A549 (cell line): ENCODE data around the gene SRGAP1. TPM values are rescaled to one million over a fixed set of nuclear protein-coding genes. Genes with fewer than 3 reads are reported as not detected.

Experiments used
- ATAC-seq, 2 experiments: fragments of 200-7000 bp in 1 of 2; fragments of >200 bp in 1 of 2; cut with Nextera tagmentation in 1 of 2; cut with Tn5 transposase in 1 of 2; 3 replicates each; pipeline versions ENCODE4 v1.8.0 to v1.9.1; 2018 to 2020; ENCODE audit warnings: mild to moderate bottlenecking in 1 of 2, moderate library complexity in 1 of 2
- CTCF ChIA-PET: fragments of 300-600 bp; sonication (Branson Sonifier 250); formaldehyde crosslinking; extraction: SDS; loops from one replicate; lab custom pipeline; 2021; ENCODE audit warnings: antibody characterized with exemption, inconsistent platforms; lab: Yijun Ruan, JAX
- POLR2A ChIA-PET: fragments of 350-600 bp; formaldehyde crosslinking; extraction: SDS; loops from one replicate; lab custom pipeline; 2021; ENCODE audit warnings: antibody characterized with exemption, inconsistent platforms; lab: Yijun Ruan, JAX
- DNase-seq, 2 experiments: peaks; one replicate each; pipeline versions ENCODE4 v3.0.0 to v3.0.0-alpha.2; 2011 to 2016; ENCODE audit warnings: low read depth in 1 of 2, low spot score in 1 of 2
- FAIRE-seq: peaks from 2 replicates; lab custom pipeline; 2011; peaks lifted over from hg19 to GRCh38; lab: Jason Lieb, UNC
- H3K27ac ChIP-seq, 2 experiments: fragments of >200 bp; sonication (Bioruptor Twin); formaldehyde crosslinking; 3 replicates each; pipeline ENCODE4 v1.5.1; 2016 to 2017
- H3K4me1 ChIP-seq: fragments of >200 bp; sonication (Bioruptor Twin); formaldehyde crosslinking; 3 replicates; pipeline ENCODE4 v1.6.1; 2016
- H3K4me2 ChIP-seq: fragments of >200 bp; sonication (Bioruptor Twin); formaldehyde crosslinking; 3 replicates; pipeline ENCODE4 v1.6.1; 2016
- H3K4me3 ChIP-seq: fragments of >200 bp; sonication (Bioruptor Twin); formaldehyde crosslinking; 3 replicates; pipeline ENCODE4 v1.5.1; 2016
- H3K9me3 ChIP-seq: fragments of >200 bp; sonication (Bioruptor Twin); formaldehyde crosslinking; 3 replicates; pipeline ENCODE4 v1.6.1; 2016
- CEBPB ChIP-seq, 2 experiments: fragments of >200 bp in 1 of 2; sonication (Bioruptor Twin) in 1 of 2; formaldehyde crosslinking in 1 of 2; IDR thresholded peaks; 2 replicates each; pipeline ENCODE4 v1.6.1; 2012 to 2016
- EHMT2 ChIP-seq: fragments of 200-600 bp; sonication (generic); IDR thresholded peaks from 2 replicates; pipeline ENCODE4 v1.6.1; 2016; ENCODE audit warnings: antibody characterized with exemption, low read depth, mild to moderate bottlenecking, moderate library complexity
- ESRRA ChIP-seq: fragments of 150-350 bp; IDR thresholded peaks from 2 replicates; pipeline ENCODE4 v1.6.1; 2014; ENCODE audit warnings: mild to moderate bottlenecking, low read length, borderline replicate concordance
- FOXS1 ChIP-seq: fragments of 250-450 bp; sonication (Bioruptor Pico); IDR thresholded peaks from 2 replicates; pipeline ENCODE4 v1.5.0; 2020; ENCODE audit warnings: mild to moderate bottlenecking, moderate library complexity
- HEYL ChIP-seq: fragments of 250-450 bp; sonication (Bioruptor Pico); IDR thresholded peaks from 2 replicates; pipeline ENCODE4 v1.8.0; 2021; ENCODE audit warnings: mild to moderate bottlenecking, moderate library complexity
- KDM1A ChIP-seq: fragments of 200-600 bp; sonication (generic); IDR thresholded peaks from 2 replicates; pipeline ENCODE4 v1.6.1; 2016; ENCODE audit warnings: low read depth, mild to moderate bottlenecking
- MAFK ChIP-seq: fragments of 450-650 bp; IDR thresholded peaks from 2 replicates; pipeline ENCODE4 v1.6.1; 2014; ENCODE audit not compliant: partially characterized antibody
- MAZ ChIP-seq: fragments of 150-350 bp; IDR thresholded peaks from 2 replicates; pipeline ENCODE4 v1.6.1; 2014; ENCODE audit warnings: antibody characterized with exemption, low read depth, low read length, borderline replicate concordance
- MYC ChIP-seq: IDR thresholded peaks from 2 replicates; pipeline ENCODE4 v1.6.1; 2012; ENCODE audit warnings: mild to moderate bottlenecking, inconsistent platforms, low read length, improper control_type of control experiment, borderline replicate concordance
- NFE2L2 ChIP-seq: fragments of 150-350 bp; conservative IDR thresholded peaks from 2 replicates; pipeline ENCODE4 v1.6.1; 2014; ENCODE audit warnings: low read length
- SMC3 ChIP-seq: fragments of >200 bp; sonication (Bioruptor Twin); formaldehyde crosslinking; IDR thresholded peaks from 3 replicates; pipeline ENCODE4 v1.6.1; 2018; ENCODE audit warnings: inconsistent platforms
- ZFP36 ChIP-seq: fragments of 450-650 bp; IDR thresholded peaks from 2 replicates; pipeline ENCODE4 v1.6.1; 2014; ENCODE audit warnings: borderline replicate concordance; ENCODE audit not compliant: partially characterized antibody
- ZNF302 ChIP-seq: fragments of 250-450 bp; sonication (Bioruptor Pico); IDR thresholded peaks from 2 replicates; pipeline ENCODE4 v1.9.0; 2021; ENCODE audit warnings: inconsistent platforms, mild to moderate bottlenecking, moderate library complexity
- ZSCAN20 ChIP-seq: fragments of 250-450 bp; sonication (Bioruptor Pico); IDR thresholded peaks from 2 replicates; pipeline ENCODE4 v1.8.0; 2022; ENCODE audit warnings: mild to moderate bottlenecking, moderate library complexity
- WGBS: methylation state at CpG from one replicate; pipeline ENCODE4 v1.1.6; 2017; ENCODE audit errors: missing lambda C conversion rate; 5-methylcytosine and 5-hydroxymethylcytosine counted together
- polyA plus RNA-seq, 4 experiments: library from polyadenylated mRNA; depleted of rRNA in 3 of 4; stranded (reverse); fragments of >200 nt; fragmentation: RNase III in 1 of 4; extraction: RNeasy Plus Mini Kit Qiagen cat#74134 plus additional on column Dnase treatment in 1 of 4; gene quantifications; 2 replicates in 3 of 4; 3 replicates in 1 of 4; pipeline ENCODE4 v1.2.3, GENCODE V29; 2011 to 2017
- TF ChIP-seq, protein P1 (sequence below): fragments of >200 bp; sonication (Bioruptor Twin); formaldehyde crosslinking; IDR thresholded peaks from 3 replicates; pipeline ENCODE4 v1.5.1; 2016
- TF ChIP-seq, protein P2 (sequence below): IDR thresholded peaks from 2 replicates; pipeline ENCODE4 v1.6.1; 2012; ENCODE audit warnings: low read depth, borderline replicate concordance
- TF ChIP-seq, protein P3 (sequence below): fragments of 250-450 bp; sonication (Bioruptor Pico); IDR thresholded peaks from 2 replicates; pipeline ENCODE4 v1.5.0; 2020; ENCODE audit warnings: low read depth, mild to moderate bottlenecking, moderate library complexity

SRGAP1 gene
- polyA plus RNA-seq, 2 of the 4 experiments (the other 2 are of a cell fraction) = 7.9 to 22.9 TPM

DNA sequence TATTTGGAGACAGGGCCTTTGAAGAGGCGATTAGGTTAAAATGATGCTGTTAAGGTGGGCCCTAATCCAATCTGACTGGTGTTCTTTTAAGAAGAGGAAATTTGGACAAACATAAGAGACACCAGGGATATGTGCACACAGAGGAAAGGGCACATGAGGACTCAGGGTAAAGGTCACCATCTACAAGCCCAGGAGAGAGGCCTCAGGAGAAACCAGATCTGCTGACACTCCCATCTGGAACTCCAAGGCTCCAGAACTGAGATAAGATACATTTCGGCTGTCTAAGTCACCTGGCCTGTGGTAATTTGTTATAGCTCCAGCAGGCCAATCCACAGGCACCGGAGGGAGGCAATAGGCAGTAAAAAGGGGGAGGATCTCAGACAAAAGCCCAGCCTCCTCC is 329.0 kb downstream of the SRGAP1 start (continued):
- TF ChIP-seq MAZ (no peak), HEYL (no peak), CEBPB (IDR thresholded peaks at IDR 0.05) (no peak), ZSCAN20 (no peak), EHMT2 (no peak)
- TF ChIP-seq, protein P1, sequence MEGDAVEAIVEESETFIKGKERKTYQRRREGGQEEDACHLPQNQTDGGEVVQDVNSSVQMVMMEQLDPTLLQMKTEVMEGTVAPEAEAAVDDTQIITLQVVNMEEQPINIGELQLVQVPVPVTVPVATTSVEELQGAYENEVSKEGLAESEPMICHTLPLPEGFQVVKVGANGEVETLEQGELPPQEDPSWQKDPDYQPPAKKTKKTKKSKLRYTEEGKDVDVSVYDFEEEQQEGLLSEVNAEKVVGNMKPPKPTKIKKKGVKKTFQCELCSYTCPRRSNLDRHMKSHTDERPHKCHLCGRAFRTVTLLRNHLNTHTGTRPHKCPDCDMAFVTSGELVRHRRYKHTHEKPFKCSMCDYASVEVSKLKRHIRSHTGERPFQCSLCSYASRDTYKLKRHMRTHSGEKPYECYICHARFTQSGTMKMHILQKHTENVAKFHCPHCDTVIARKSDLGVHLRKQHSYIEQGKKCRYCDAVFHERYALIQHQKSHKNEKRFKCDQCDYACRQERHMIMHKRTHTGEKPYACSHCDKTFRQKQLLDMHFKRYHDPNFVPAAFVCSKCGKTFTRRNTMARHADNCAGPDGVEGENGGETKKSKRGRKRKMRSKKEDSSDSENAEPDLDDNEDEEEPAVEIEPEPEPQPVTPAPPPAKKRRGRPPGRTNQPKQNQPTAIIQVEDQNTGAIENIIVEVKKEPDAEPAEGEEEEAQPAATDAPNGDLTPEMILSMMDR = no peak
- TF ChIP-seq, protein P2, sequence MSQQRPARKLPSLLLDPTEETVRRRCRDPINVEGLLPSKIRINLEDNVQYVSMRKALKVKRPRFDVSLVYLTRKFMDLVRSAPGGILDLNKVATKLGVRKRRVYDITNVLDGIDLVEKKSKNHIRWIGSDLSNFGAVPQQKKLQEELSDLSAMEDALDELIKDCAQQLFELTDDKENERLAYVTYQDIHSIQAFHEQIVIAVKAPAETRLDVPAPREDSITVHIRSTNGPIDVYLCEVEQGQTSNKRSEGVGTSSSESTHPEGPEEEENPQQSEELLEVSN = no peak

DNA sequence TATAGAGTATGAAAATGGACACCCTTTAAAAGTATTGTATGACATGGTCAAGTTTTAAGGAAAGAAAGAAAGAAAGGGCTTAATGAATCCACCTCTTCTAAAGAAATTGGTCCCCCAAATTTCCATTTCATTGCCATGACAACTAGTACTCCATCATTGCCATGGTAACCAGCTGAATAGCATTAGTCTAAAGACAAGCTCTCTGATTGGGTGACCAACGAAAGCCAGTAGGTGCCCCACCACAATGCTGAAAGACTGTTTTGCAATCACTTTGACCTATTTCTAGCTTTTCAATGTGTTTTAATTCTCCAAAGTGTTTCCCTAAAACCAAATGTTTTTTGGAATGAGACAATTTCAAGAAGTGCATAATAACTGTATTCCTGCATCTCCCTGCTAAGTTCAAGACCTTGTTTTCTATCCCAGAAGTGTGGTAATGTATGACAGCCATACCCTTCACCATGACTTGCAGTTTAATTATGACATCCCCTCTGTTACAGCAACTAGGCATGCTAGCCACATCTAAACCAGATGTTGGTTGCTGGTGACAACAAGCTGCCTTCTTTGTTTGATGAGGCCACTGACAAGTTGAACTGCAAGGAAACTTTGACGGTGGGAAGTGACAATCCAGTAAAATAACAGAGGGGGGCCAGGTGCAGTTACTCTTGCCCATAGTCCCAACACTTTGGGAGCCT is 330.9 kb downstream of the SRGAP1 start:
- FAIRE-seq (no peak), ATAC-seq (no peak), DNase-seq (peak in 1 of 2 experiments; percentile 33)
- peaks cover 24% of the 10 kb centered on the region for H3K4me1 ChIP-seq
- no peak overlapping the region for H3K4me3 ChIP-seq
- TF ChIP-seq MYC (no peak), NFE2L2 (peak; percentile 87), KDM1A (no peak), MAFK (peak; percentile 75)
- H3K27ac ChIP-seq = no peak overlapping the region
- H3K9me3 ChIP-seq = no peaks in the 10 kb centered on the region
- no peak overlapping the region for H3K4me2 ChIP-seq
- CTCF ChIA-PET = interaction anchor here (1.0 to 1.9 kb wide), 4 partner anchors 63 to 410 kb away, joined by 3 to 10 read pairs (median 4); partner anchors contain the start of gene SRGAP1
- POLR2A ChIA-PET = no interaction called here
- WGBS = 81% methylated on average over 2 of the region's 2 CpGs

DNA sequence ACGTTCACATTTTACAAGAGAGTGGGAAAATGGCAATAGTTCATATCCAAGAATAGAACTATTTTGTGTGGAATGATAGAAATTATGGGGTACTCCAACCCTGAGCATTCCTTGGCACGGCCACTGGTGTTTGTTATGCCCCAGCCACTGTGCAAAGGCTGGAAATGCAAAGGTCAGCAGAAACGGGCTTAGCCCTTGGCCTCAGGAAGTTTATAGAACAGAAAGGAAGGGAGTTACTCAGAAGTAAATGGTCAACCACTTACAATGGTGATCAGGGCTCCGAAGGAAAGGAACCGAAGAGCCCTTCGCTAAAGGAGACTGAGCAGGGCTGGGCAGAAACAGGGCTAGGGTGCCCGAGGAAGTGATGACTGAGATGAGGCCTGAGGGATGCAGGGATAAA is 332.5 kb downstream of the SRGAP1 start:
- ATAC-seq (no peak), FAIRE-seq (no peak), DNase-seq (no peak)
- peaks cover 29% of the 10 kb centered on the region for H3K4me1 ChIP-seq
- POLR2A ChIA-PET = no interaction called here
- CTCF ChIA-PET = interaction anchor here (1.4 kb wide), 1 partner anchor 334 kb away, joined by 4 read pairs; no protein-coding TSS in a partner anchor
- no peak overlapping the region for H3K4me2 ChIP-seq
- TF ChIP-seq MAFK (peak; percentile 94), FOXS1 (CRISPR knock-in tag) (no peak)
- H3K9me3 ChIP-seq = no peaks in the 10 kb centered on the region
- no peak overlapping the region for H3K4me3 ChIP-seq
- H3K27ac ChIP-seq = peak overlapping the region in 1 of 2 experiments; percentile 8; a peak in 1 of 6 replicates
- whole genome bisulfite sequencing = 90% methylated on average over 7 of the region's 7 CpGs

DNA sequence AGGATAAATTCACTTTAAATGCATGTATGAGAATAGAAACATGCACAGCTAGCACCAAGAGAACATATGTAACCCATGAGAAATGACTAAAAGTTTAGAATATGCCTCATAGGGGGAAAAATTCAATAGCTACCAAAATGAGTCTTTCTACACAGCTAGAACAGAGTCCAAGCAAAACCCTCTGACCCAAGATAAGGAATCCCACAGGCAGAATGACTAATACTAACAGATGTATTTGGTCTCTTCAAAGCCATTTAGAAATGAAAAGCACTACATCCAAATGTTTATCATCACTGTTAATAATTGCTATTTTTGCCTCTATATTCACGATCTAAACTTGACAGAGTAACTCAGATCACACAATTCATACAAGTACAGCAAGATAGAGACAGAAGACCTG is 333.6 kb downstream of the SRGAP1 start:
- ATAC-seq = no peak
- ChIA-PET CTCF (interaction anchor here (0.9 to 1.4 kb wide), 2 partner anchors 334 to 335 kb away, joined by 4 read pairs; partner anchors contain the start of gene SRGAP1), POLR2A (no interaction called here)
- H3K4me1 ChIP-seq = peaks cover 33% of the 10 kb centered on the region
- no peak overlapping the region for H3K4me3 ChIP-seq
- 4% methylated on average over 1 of the region's 1 CpG for WGBS
- peak overlapping the region in 1 of 2 experiments; percentile 38; a peak in 3 of 6 replicates for H3K27ac ChIP-seq
- H3K9me3 ChIP-seq = no peaks in the 10 kb centered on the region
- FAIRE-seq = no peak
- peak overlapping the region; percentile 37 for H3K4me2 ChIP-seq
- TF ChIP-seq SMC3 (no peak), ESRRA (no peak), MAFK (no peak), ZFP36 (no peak), ZNF302 (CRISPR knock-in tag) (no peak)
- TF ChIP-seq, protein P3, sequence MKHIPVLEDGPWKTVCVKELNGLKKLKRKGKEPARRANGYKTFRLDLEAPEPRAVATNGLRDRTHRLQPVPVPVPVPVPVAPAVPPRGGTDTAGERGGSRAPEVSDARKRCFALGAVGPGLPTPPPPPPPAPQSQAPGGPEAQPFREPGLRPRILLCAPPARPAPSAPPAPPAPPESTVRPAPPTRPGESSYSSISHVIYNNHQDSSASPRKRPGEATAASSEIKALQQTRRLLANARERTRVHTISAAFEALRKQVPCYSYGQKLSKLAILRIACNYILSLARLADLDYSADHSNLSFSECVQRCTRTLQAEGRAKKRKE = no peak
- DNase-seq = no peak
